PFSK-1 (cell line): Measurements from ENCODE around the gene AQP7.

ENCODE experiments used
- FOXP2 ChIP-seq: optimal IDR thresholded peaks from 2 replicates; pipeline ENCODE3; 2011; ENCODE audit warnings: borderline replicate concordance, control low read depth, inconsistent platforms; ENCODE audit not compliant: insufficient read depth; ENCODE audit errors: extremely low read length, extremely low read depth
- POLR2AphosphoS5 ChIP-seq: IDR thresholded peaks from 2 replicates; pipeline ENCODE4 v1.6.1; 2012; ENCODE audit warnings: low read depth, mild to moderate bottlenecking, control low read depth, low read length, moderate library complexity
- REST ChIP-seq, 2 experiments: IDR thresholded peaks; 2 replicates each; pipeline versions ENCODE4 v1.6.1 to v1.8.0; 2011 to 2012; ENCODE audit warnings: low read depth in 2 of 2, low read length in 2 of 2, control low read depth in 1 of 2, inconsistent platforms in 1 of 2, mild to moderate bottlenecking in 1 of 2, moderate library complexity in 1 of 2; ENCODE audit not compliant: insufficient read depth in 1 of 2
- SIN3A ChIP-seq: IDR thresholded peaks from 2 replicates; pipeline ENCODE4 v1.6.1; 2012; ENCODE audit warnings: mild to moderate bottlenecking, low read length, moderate library complexity, borderline replicate concordance; ENCODE audit not compliant: insufficient read depth
- TAF1 ChIP-seq: IDR thresholded peaks from 2 replicates; pipeline ENCODE4 v1.6.1; 2012; ENCODE audit warnings: low read length, control low read depth, borderline replicate concordance; ENCODE audit not compliant: insufficient read depth

Gene AQP7

DNA sequence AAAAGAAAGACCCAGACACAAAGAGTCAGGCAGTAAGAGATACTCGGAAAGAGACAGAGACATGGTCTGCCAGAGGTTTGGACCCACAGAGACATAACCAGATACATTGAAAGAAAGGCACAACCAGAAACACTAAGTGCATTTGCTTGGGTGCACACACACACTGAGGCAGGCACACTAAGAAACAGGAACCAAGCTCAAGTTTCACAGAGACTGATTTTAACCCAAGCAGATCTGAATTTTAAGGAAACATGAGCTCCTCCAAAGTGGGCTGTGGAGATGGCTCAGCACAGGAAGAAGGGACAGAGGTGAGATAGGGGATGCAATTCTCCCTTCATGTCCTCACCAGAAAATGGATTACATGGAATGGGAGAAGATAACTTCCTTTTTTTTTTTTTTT lies 35.5 kb upstream of the AQP7 start:
- TF ChIP-seq TAF1 (no peak), REST (IDR thresholded peaks at IDR 0.05; ENCODE audit: insufficient read depth in 1 of 2, low read depth in 2 of 2, low read length in 2 of 2) (no peak), POLR2AphosphoS5 (no peak), SIN3A (no peak), FOXP2 (no peak)

GRCh38 chr9:33437205-33437604 lies 34.8 kb upstream of the AQP7 start:
- no peak for TF ChIP-seq TAF1
- no peak for TF ChIP-seq SIN3A
- no peak for TF ChIP-seq REST (IDR thresholded peaks at IDR 0.05; ENCODE audit: insufficient read depth in 1 of 2, low read depth in 2 of 2, low read length in 2 of 2)
- TF ChIP-seq FOXP2, result no peak
- TF ChIP-seq POLR2AphosphoS5, result no peak

GRCh38 chr9:33436445-33436844 lies 34.1 kb upstream of the AQP7 start:
- TF ChIP-seq POLR2AphosphoS5, result no peak
- TF ChIP-seq FOXP2, result no peak
- TF ChIP-seq REST (IDR thresholded peaks at IDR 0.05; ENCODE audit: insufficient read depth in 1 of 2, low read depth in 2 of 2, low read length in 2 of 2), result no peak
- TF ChIP-seq SIN3A, result no peak
- no peak for TF ChIP-seq TAF1

GRCh38 chr9:33435821-33436277 lies 33.5 kb upstream of the AQP7 start:
- TF ChIP-seq TAF1 (no peak), POLR2AphosphoS5 (no peak), REST (IDR thresholded peaks at IDR 0.05; ENCODE audit: insufficient read depth in 1 of 2, low read depth in 2 of 2, low read length in 2 of 2) (no peak), SIN3A (no peak), FOXP2 (no peak)
